ENCODE measurements around the gene OR5AC2.

- no peak for TF ChIP-seq SUZ12 (IDR thresholded peaks at IDR 0.05; ENCODE audit: extremely low read depth, insufficient read depth, insufficient read length)
- no peak for TF ChIP-seq YY1 (IDR thresholded peaks at IDR 0.05; ENCODE audit: insufficient read depth, insufficient read length)
- no peak for TF ChIP-seq ZNF274 (IDR thresholded peaks at IDR 0.05; ENCODE audit: low read depth, low read length)
These were observed 8.9 kb downstream of the OR5AC2 start for GRCh38 chr3:98095882-98096281.
